ENCODE results near the gene FUT9. TPM values are rescaled to one million over a fixed set of nuclear protein-coding genes. Genes with fewer than 3 reads are reported as not detected.

FUT9 gene
- total and polyA plus RNA-seq, 2 of the 13 experiments (the other 11 are each of a cell fraction or from before 2014, with no cell fraction given), result 0.01 TPM; not detected in 1

GRCh38 chr6:95994151-95994550 lies 21.6 kb upstream of the FUT9 start:
- Histone ChIP-seq H3K9me3 (ENCODE audit: low read length) (peaks cover 13% of the 10 kb centered on the region; the same call in 1 of the 2 replicates), H4K20me1 (ENCODE audit: insufficient read depth, low read length) (no peaks in the 10 kb centered on the region), H3K4me1 (ENCODE audit: insufficient read depth, low read length) (no peaks in the 10 kb centered on the region), H3K79me2 (ENCODE audit: insufficient read depth, low read length) (no peaks in the 10 kb centered on the region), H3K36me3 (replicated peaks in 1 of 2; ENCODE audit: control insufficient read depth in 1 of 2, insufficient read depth in 2 of 2, low read length in 2 of 2) (no peaks in the 10 kb centered on the region), H3K27ac (ENCODE audit: extremely low read length, insufficient read depth, low read length) (no peak overlapping the region), H3K4me3 (replicated peaks in 1 of 3; ENCODE audit: insufficient read depth in 1 of 3, low read depth in 2 of 3, low read length in 3 of 3) (no peak overlapping the region), H3K4me2 (ENCODE audit: low read depth, low read length) (no peak overlapping the region), H3K9ac (ENCODE audit: insufficient read depth, low read depth, low read length) (no peak overlapping the region), H3K27me3 (ENCODE audit: control insufficient read depth in 1 of 2, insufficient read depth in 2 of 2, low read length in 2 of 2) (no peaks in the 10 kb centered on the region), H2AFZ (ENCODE audit: low read length) (no peak overlapping the region)
- TF ChIP-seq SIN3B (IDR thresholded peaks at IDR 0.05; ENCODE audit: low read length) (no peak), XBP1 (CRISPR knock-in tag; IDR thresholded peaks at IDR 0.05) (no peak), ZFP41 (CRISPR knock-in tag; IDR thresholded peaks at IDR 0.05; ENCODE audit: borderline replicate concordance) (no peak), PHF21A (CRISPR knock-in tag; IDR thresholded peaks at IDR 0.05) (no peak), CBX2 (IDR thresholded peaks at IDR 0.05; ENCODE audit: low read depth, low read length) (no peak), CBX2 (CRISPR knock-in tag; IDR thresholded peaks at IDR 0.05; ENCODE audit: low read depth) (no peak)
- TF ChIP-seq, protein P1, sequence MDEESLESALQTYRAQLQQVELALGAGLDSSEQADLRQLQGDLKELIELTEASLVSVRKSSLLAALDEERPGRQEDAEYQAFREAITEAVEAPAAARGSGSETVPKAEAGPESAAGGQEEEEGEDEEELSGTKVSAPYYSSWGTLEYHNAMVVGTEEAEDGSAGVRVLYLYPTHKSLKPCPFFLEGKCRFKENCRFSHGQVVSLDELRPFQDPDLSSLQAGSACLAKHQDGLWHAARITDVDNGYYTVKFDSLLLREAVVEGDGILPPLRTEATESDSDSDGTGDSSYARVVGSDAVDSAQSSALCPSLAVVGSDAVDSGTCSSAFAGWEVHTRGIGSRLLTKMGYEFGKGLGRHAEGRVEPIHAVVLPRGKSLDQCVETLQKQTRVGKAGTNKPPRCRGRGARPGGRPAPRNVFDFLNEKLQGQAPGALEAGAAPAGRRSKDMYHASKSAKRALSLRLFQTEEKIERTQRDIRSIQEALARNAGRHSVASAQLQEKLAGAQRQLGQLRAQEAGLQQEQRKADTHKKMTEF (CRISPR knock-in tag; IDR thresholded peaks at IDR 0.05), result no peak
- DNase-seq (ENCODE audit: low spot score) (no peak), FAIRE-seq (no peak), ATAC-seq (no peak)
- WGBS (ENCODE audit: low lambda C conversion rate), result 4% methylated on average over 4 of the region's 4 CpGs
- intact Hi-C loops (cut with micrococcal nuclease; ENCODE audit: unreplicated experiment) (no loop called here), in situ Hi-C loops (cut with HindIII; ENCODE audit: extremely low pct_ligation_motif_present, low pct_unique_long_range_greater_than_20kb) (no loop called here)
- POLR2A ChIA-PET, result no interaction called here
- BruUV-seq (replicated peaks), result no TSS peak
- CTCF ChIA-PET (ENCODE audit: low intra/inter-chr PET ratio, low total read pairs), result no interaction called here

- Histone ChIP-seq H3K79me2 (ENCODE audit: insufficient read depth, low read length) (no peaks in the 10 kb centered on the region), H3K36me3 (replicated peaks in 1 of 2; ENCODE audit: control insufficient read depth in 1 of 2, insufficient read depth in 2 of 2, low read length in 2 of 2) (no peaks in the 10 kb centered on the region), H3K9me3 (ENCODE audit: low read length) (no peaks in the 10 kb centered on the region), H3K9ac (ENCODE audit: insufficient read depth, low read depth, low read length) (no peak overlapping the region), H3K27me3 (ENCODE audit: control insufficient read depth in 1 of 2, insufficient read depth in 2 of 2, low read length in 2 of 2) (no peaks in the 10 kb centered on the region; a peak in 1 of 5 replicates), H3K4me1 (ENCODE audit: insufficient read depth, low read length) (no peaks in the 10 kb centered on the region), H2AFZ (ENCODE audit: low read length) (no peak overlapping the region), H4K20me1 (ENCODE audit: insufficient read depth, low read length) (no peaks in the 10 kb centered on the region), H3K4me2 (ENCODE audit: low read depth, low read length) (no peak overlapping the region), H3K27ac (ENCODE audit: extremely low read length, insufficient read depth, low read length) (no peak overlapping the region), H3K4me3 (replicated peaks in 1 of 3; ENCODE audit: insufficient read depth in 1 of 3, low read depth in 2 of 3, low read length in 3 of 3) (no peak overlapping the region)
- 3% methylated on average over 3 of the region's 3 CpGs for WGBS (ENCODE audit: low lambda C conversion rate)
- no peak for FAIRE-seq
- in situ Hi-C loops (cut with HindIII; ENCODE audit: extremely low pct_ligation_motif_present, low pct_unique_long_range_greater_than_20kb) (no loop called here), intact Hi-C loops (cut with micrococcal nuclease; ENCODE audit: unreplicated experiment) (no loop called here)
- ATAC-seq, result no peak
- DNase-seq (ENCODE audit: low spot score), result no peak
- POLR2A ChIA-PET, result no interaction called here
- no TSS peak for BruUV-seq (replicated peaks)
- CTCF ChIA-PET (ENCODE audit: low intra/inter-chr PET ratio, low total read pairs), result no interaction called here
- TF ChIP-seq CAMTA2 (CRISPR knock-in tag; IDR thresholded peaks at IDR 0.05; ENCODE audit: borderline replicate concordance), result no peak
- no peak for TF ChIP-seq ZKSCAN5 (CRISPR knock-in tag; IDR thresholded peaks at IDR 0.05)
- no peak for TF ChIP-seq MAFK (conservative IDR thresholded peaks at IDR 0.05 in 1 of 2, IDR thresholded peaks at IDR 0.05 in 1 of 2; ENCODE audit: low read length in 2 of 2)
- no peak for TF ChIP-seq BRF2 (CRISPR knock-in tag; IDR thresholded peaks at IDR 0.05)
- TF ChIP-seq PAXIP1 (CRISPR knock-in tag; conservative IDR thresholded peaks at IDR 0.05), result no peak
- no peak for TF ChIP-seq FOSL2 (CRISPR knock-in tag; IDR thresholded peaks at IDR 0.05)
- TF ChIP-seq ATRX (CRISPR knock-in tag; IDR thresholded peaks at IDR 0.05; ENCODE audit: borderline replicate concordance), result no peak
Observed at GRCh38 chr6:95998133-95998532, 17.6 kb upstream of the FUT9 start.
